HG02938 (cell line): ENCODE data around the gene FIZ1.

Experiments
- ATAC-seq: cut with Tn5 transposase; IDR thresholded peaks from one replicate; pipeline ENCODE4 v1.9.1; 2021; ENCODE audit warnings: mild to moderate bottlenecking, moderate library complexity; ENCODE audit not compliant: unreplicated experiment

FIZ1 gene

GRCh38 chr19:55544014-55544413 lies 55.3 kb downstream of the FIZ1 start:
- ATAC-seq, result no peak

GRCh38 chr19:55543567-55543966 lies 55.8 kb downstream of the FIZ1 start:
- ATAC-seq, result no peak

DNA sequence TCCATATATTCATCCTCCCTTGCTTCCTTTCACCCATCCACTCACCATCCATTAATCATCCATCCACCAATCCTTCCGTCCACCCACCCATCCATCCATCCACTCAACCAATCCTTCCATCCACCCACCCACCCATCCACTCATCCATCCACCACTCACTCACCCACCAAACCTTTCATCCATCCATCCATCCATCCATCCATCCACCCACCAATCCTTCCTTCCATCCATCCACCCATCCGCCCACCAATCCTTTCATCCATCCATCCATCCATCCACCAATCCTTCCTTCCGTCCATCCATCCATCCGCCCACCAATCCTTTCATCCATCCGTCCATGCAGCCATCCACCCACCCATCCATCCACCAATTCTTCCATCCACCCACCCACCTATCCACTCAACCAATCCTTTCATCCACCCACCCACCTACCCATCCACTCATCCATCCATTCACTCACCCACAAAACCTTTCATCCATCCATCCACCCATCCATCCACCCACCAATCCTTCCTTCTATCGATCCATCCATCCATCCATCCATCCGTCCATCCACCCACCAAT lies 56.9 kb downstream of the FIZ1 start:
- no peak for ATAC-seq
